ENCODE measurements around the gene SPOCK2. TPM values are rescaled to one million over a fixed set of nuclear protein-coding genes. Genes with fewer than 3 reads are reported as not detected.

SPOCK2 gene
- total RNA-seq, 1 donor from 2014 or later = 27.8 TPM

DNA sequence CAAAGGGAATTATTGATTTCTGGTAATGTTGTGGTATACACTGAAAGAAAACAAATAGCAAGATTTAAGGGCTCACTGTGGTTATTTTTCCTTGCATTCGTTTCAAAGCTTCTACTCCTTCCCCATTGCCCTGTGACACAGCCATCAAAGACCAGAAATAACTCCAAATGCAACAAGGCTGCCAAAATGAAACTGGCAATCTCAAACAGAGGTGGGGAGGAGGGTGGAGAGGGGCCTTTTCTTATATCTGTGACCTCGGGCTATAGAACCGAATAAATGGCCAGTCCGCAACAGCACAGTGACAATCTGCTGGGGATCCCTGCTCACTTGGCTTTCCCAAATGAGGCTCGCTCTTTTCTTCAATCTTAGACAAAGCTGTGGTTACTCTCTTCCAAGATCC, 17.4 kb upstream of the SPOCK2 start:
- Mint-ChIP-seq H3K36me3 (ENCODE audit: low read depth) (peaks cover 42% of the 10 kb centered on the region), H3K27me3 (no peaks in the 10 kb centered on the region), H3K4me3 (no peak overlapping the region), H3K9me3 (no peaks in the 10 kb centered on the region), H3K27ac (no peak overlapping the region), H3K4me1 (peaks cover 33% of the 10 kb centered on the region)
- TF ChIP-seq CTCF (IDR thresholded peaks at IDR 0.05) = no peak
- intact Hi-C loops (cut with micrococcal nuclease) = no loop called here
- ATAC-seq (ENCODE audit: low read depth) (no peak), DNase-seq (no peak)
- ChIA-PET CTCF (no interaction called here), POLR2A (no interaction called here)

DNA sequence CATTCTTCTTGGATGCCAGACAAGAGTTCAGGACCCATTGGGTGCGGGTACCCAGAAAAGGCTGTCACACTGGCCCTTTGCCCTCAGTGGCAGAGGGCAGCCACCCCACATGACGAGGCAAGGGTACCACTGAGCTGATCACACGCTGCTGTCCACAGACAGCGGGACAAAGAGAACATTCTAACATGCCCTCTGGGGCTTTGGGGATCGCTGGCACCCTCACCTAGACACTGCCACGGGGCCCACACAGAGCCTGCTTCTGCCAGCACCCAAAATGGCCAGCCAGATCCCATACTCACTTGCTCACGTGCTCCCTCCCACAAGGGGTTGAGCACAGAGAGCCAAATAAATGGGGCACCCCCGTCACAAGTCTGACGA, 16.7 kb upstream of the SPOCK2 start:
- intact Hi-C loops (cut with micrococcal nuclease) = no loop called here
- no peak for TF ChIP-seq CTCF (IDR thresholded peaks at IDR 0.05)
- H3K9me3 Mint-ChIP-seq = no peaks in the 10 kb centered on the region
- H3K36me3 Mint-ChIP-seq (ENCODE audit: low read depth) = peaks cover 44% of the 10 kb centered on the region
- H3K27me3 Mint-ChIP-seq = no peaks in the 10 kb centered on the region
- ATAC-seq (ENCODE audit: low read depth) (no peak), DNase-seq (no peak)
- POLR2A ChIA-PET = interaction anchor here (0.6 kb wide), 1 partner anchor 946 kb away, joined by 4 read pairs; no protein-coding TSS in a partner anchor
- H3K4me3 Mint-ChIP-seq = no peak overlapping the region
- no peak overlapping the region for H3K27ac Mint-ChIP-seq
- CTCF ChIA-PET = no interaction called here
- H3K4me1 Mint-ChIP-seq = peaks cover 32% of the 10 kb centered on the region

GRCh38 chr10:72104472-72105097, 16.2 kb upstream of the SPOCK2 start:
- ChIA-PET POLR2A (interaction anchor here (0.6 kb wide), 1 partner anchor 946 kb away, joined by 4 read pairs; no protein-coding TSS in a partner anchor), CTCF (no interaction called here)
- DNase-seq = no peak
- Mint-ChIP-seq H3K4me1 (peaks cover 27% of the 10 kb centered on the region), H3K4me3 (no peak overlapping the region), H3K27me3 (no peaks in the 10 kb centered on the region), H3K27ac (no peak overlapping the region), H3K9me3 (no peaks in the 10 kb centered on the region), H3K36me3 (ENCODE audit: low read depth) (peaks cover 45% of the 10 kb centered on the region)
- intact Hi-C loops (cut with micrococcal nuclease) = no loop called here
- no peak for ATAC-seq (ENCODE audit: low read depth)
- TF ChIP-seq CTCF (IDR thresholded peaks at IDR 0.05) = no peak

DNA sequence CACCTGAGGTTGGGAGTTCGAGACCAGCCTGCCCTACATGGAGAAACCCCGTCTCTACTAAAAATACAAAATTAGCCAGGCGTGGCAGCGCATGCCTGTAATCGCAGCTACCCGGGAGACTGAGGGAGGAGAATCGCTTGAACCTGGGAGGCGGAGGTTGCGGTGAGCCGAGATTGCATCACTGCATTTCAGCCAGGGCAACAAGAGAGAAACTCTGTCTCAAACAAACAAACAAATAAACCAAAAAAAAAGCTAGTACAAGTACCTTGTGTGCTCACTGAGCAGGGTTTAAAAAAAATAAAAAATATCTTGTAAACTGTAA, 11.2 kb upstream of the SPOCK2 start:
- Mint-ChIP-seq H3K4me3 (no peak overlapping the region), H3K36me3 (ENCODE audit: low read depth) (peaks cover 78% of the 10 kb centered on the region), H3K27ac (no peak overlapping the region), H3K27me3 (no peaks in the 10 kb centered on the region), H3K9me3 (no peaks in the 10 kb centered on the region), H3K4me1 (no peaks in the 10 kb centered on the region)
- DNase-seq = no peak
- ATAC-seq (ENCODE audit: low read depth) = no peak
- TF ChIP-seq CTCF (IDR thresholded peaks at IDR 0.05) = no peak
- intact Hi-C loops (cut with micrococcal nuclease) = no loop called here
- ChIA-PET POLR2A (interaction anchor here (0.6 kb wide), 1 partner anchor 13 kb away, joined by 4 read pairs; no protein-coding TSS in a partner anchor), CTCF (no interaction called here)

DNA sequence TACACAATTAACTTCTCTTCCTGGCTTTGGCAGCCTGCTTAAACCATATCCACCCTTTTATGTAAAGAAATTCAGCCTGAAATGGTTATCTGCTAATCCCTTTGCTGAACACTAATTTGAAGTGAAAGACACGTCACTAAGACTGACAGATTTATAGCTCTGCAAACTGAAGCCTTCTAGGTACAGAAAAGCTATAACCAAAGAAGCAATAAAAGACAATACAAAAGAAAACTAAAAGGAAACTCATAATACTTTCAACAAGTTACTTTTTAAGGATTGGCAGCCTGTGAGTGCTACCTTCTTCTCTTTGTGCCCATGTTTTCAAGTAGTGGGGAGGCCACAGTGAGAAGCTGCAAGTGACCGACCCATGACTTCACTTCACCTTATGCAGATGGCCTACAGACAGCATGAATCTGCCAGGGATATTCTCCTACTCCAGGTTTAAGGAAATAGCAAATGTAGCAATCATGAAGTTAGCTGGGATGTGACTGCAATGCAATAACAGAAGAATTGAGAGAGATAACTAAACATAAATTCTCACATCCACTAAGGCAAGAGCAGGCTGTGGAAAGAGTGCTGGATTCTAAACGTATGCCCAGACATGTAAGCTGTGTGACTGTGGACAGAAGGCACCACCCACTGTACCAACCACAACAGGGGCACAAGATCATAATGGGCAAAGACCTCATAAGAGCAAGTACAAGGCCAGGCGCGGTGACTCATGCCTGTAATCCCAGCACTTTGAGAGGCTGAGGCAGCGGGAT, 10.7 kb upstream of the SPOCK2 start:
- Mint-ChIP-seq H3K4me3 (no peak overlapping the region), H3K27ac (no peak overlapping the region), H3K9me3 (no peaks in the 10 kb centered on the region), H3K4me1 (no peaks in the 10 kb centered on the region), H3K27me3 (no peaks in the 10 kb centered on the region), H3K36me3 (ENCODE audit: low read depth) (peaks cover 75% of the 10 kb centered on the region)
- no peak for ATAC-seq (ENCODE audit: low read depth)
- intact Hi-C loops (cut with micrococcal nuclease) = no loop called here
- TF ChIP-seq CTCF (IDR thresholded peaks at IDR 0.05) = no peak
- CTCF ChIA-PET = no interaction called here
- DNase-seq = no peak
- POLR2A ChIA-PET = interaction anchor here (0.6 kb wide), 1 partner anchor 13 kb away, joined by 4 read pairs; no protein-coding TSS in a partner anchor

Measured in activated B cell treated with CpG ODN at 0.5 μM for 24 hours (primary cell).